Measurements from ENCODE around the gene SMAP1.

SMAP1 gene

GRCh38 chr6:70857387-70858077 is 189.8 kb downstream of the SMAP1 start:
- no peak overlapping the region for H3K4me3 ChIP-seq (ENCODE audit: low read length)
- DNase-seq (ENCODE audit: low read depth), result no peak

GRCh38 chr6:70860045-70860444 is 192.4 kb downstream of the SMAP1 start:
- H3K4me3 ChIP-seq (ENCODE audit: low read length), result no peak overlapping the region
- DNase-seq (ENCODE audit: low read depth), result peak; percentile 15
- TF ChIP-seq CTCF (IDR thresholded peaks at IDR 0.05; ENCODE audit: insufficient read depth, low read depth, low read length, missing control alignments), result no peak

More at GRCh38 chr6:70857387-70858077, 189.8 kb downstream of the SMAP1 start:
- no peak for TF ChIP-seq CTCF (IDR thresholded peaks at IDR 0.05; ENCODE audit: insufficient read depth, low read depth, low read length, missing control alignments)

GRCh38 chr6:70860920-70861319 is 193.2 kb downstream of the SMAP1 start:
- no peak for DNase-seq (ENCODE audit: low read depth)
- H3K4me3 ChIP-seq (ENCODE audit: low read length), result no peak overlapping the region
- TF ChIP-seq CTCF (IDR thresholded peaks at IDR 0.05; ENCODE audit: insufficient read depth, low read depth, low read length, missing control alignments), result no peak

GRCh38 chr6:70863343-70863742 is 195.7 kb downstream of the SMAP1 start:
- DNase-seq (ENCODE audit: low read depth), result no peak
- TF ChIP-seq CTCF (IDR thresholded peaks at IDR 0.05; ENCODE audit: insufficient read depth, low read depth, low read length, missing control alignments), result no peak
- no peak overlapping the region for H3K4me3 ChIP-seq (ENCODE audit: low read length)

- no peak overlapping the region for H3K4me3 ChIP-seq (ENCODE audit: low read length)
- DNase-seq (ENCODE audit: low read depth), result no peak
- no peak for TF ChIP-seq CTCF (IDR thresholded peaks at IDR 0.05; ENCODE audit: insufficient read depth, low read depth, low read length, missing control alignments)
These were observed 196.7 kb downstream of the SMAP1 start for GRCh38 chr6:70864401-70864800.

GRCh38 chr6:70872469-70872868 is 204.8 kb downstream of the SMAP1 start:
- TF ChIP-seq CTCF (IDR thresholded peaks at IDR 0.05; ENCODE audit: insufficient read depth, low read depth, low read length, missing control alignments), result no peak
- no peak for DNase-seq (ENCODE audit: low read depth)
- H3K4me3 ChIP-seq (ENCODE audit: low read length), result no peak overlapping the region

All from epithelial cell of esophagus (primary cell).